WTC11 (cell line): Measurements from ENCODE around the gene LCN12. TPM values are rescaled to one million over a fixed set of nuclear protein-coding genes. Genes with fewer than 3 reads are reported as not detected.

Experiments used
- ATAC-seq: fragments of 200-7000 bp; cut with Tn5 transposase; 2 replicates; pipeline ENCODE4 v1.10.0; 2021; ENCODE audit warnings: mild to moderate bottlenecking, moderate library complexity
- CTCF ChIA-PET: fragments of 300-600 bp; sonication (Branson Sonifier 250); formaldehyde crosslinking; loops from one replicate; lab custom pipeline; 2021; ENCODE audit warnings: antibody characterized with exemption; lab: Charles Lee
- POLR2A ChIA-PET: fragments of 350-600 bp; sonication (Branson Sonifier 250); formaldehyde crosslinking; loops from one replicate; lab custom pipeline; 2021; ENCODE audit warnings: antibody characterized with exemption; lab: Charles Lee
- DNase-seq: peaks from one replicate; pipeline ENCODE4 v3.0.0; 2021; ENCODE audit warnings: low spot score
- H3K27ac Mint-ChIP-seq: 2 replicates; pipeline ENCODE4 v1.8.0; 2021; ENCODE audit warnings: mixed read lengths
- H3K27me3 Mint-ChIP-seq: 2 replicates; pipeline ENCODE4 v1.8.0; 2021; ENCODE audit warnings: low read depth, mild to moderate bottlenecking, moderate library complexity, mixed read lengths
- H3K36me3 Mint-ChIP-seq: 2 replicates; pipeline ENCODE4 v1.8.0; 2021; ENCODE audit warnings: mixed read lengths
- H3K4me1 Mint-ChIP-seq: 2 replicates; pipeline ENCODE4 v1.8.0; 2022; ENCODE audit warnings: mixed read lengths
- H3K4me3 Mint-ChIP-seq: 2 replicates; pipeline ENCODE4 v1.8.0; 2021; ENCODE audit warnings: mild to moderate bottlenecking, moderate library complexity, mixed read lengths
- H3K9me3 Mint-ChIP-seq: 2 replicates; pipeline ENCODE4 v1.8.0; 2021; ENCODE audit warnings: mixed read lengths
- AR ChIP-seq: fragments of 250-450 bp; sonication (Bioruptor Pico); IDR thresholded peaks from 2 replicates; pipeline ENCODE4 v1.9.0; 2021; ENCODE audit warnings: mild to moderate bottlenecking
- CREM ChIP-seq: sonication (generic); formaldehyde crosslinking; IDR thresholded peaks from 2 replicates; pipeline ENCODE4 v1.8.1; 2022; ENCODE audit warnings: mild to moderate bottlenecking, missing genetic modification reagents, moderate library complexity
- FOXP1 ChIP-seq: sonication (generic); formaldehyde crosslinking; IDR thresholded peaks from 2 replicates; pipeline ENCODE4 v1.8.0; 2022; ENCODE audit warnings: missing genetic modification reagents, mild to moderate bottlenecking, moderate library complexity, borderline replicate concordance
- NFE2L1 ChIP-seq: sonication (generic); formaldehyde crosslinking; IDR thresholded peaks from 2 replicates; pipeline ENCODE4 v1.8.1; 2023; ENCODE audit warnings: missing genetic modification reagents
- PRRX2 ChIP-seq: fragments of 250-450 bp; sonication (Bioruptor Pico); IDR thresholded peaks from 2 replicates; pipeline ENCODE4 v1.8.0; 2021; ENCODE audit warnings: mild to moderate bottlenecking
- SMAD4 ChIP-seq: sonication (generic); formaldehyde crosslinking; IDR thresholded peaks from 2 replicates; pipeline ENCODE4 v1.8.0; 2022; ENCODE audit warnings: mild to moderate bottlenecking, missing genetic modification reagents
- TEAD1 ChIP-seq: sonication (generic); formaldehyde crosslinking; IDR thresholded peaks from 2 replicates; pipeline ENCODE4 v1.8.0; 2022; ENCODE audit warnings: mild to moderate bottlenecking, missing genetic modification reagents
- ZBTB21 ChIP-seq: sonication (generic); formaldehyde crosslinking; IDR thresholded peaks from 2 replicates; pipeline ENCODE4 v1.8.1; 2023; ENCODE audit warnings: mild to moderate bottlenecking, missing genetic modification reagents, borderline replicate concordance
- ZNF121 ChIP-seq: sonication (generic); formaldehyde crosslinking; IDR thresholded peaks from 2 replicates; pipeline ENCODE4 v1.8.0; 2023; ENCODE audit warnings: missing genetic modification reagents
- ZNF396 ChIP-seq: fragments of 250-450 bp; sonication (Bioruptor Pico); IDR thresholded peaks from 2 replicates; pipeline ENCODE4 v1.8.0; 2021; ENCODE audit warnings: mild to moderate bottlenecking, moderate library complexity, borderline replicate concordance
- total RNA-seq: library from RNA; stranded (reverse); gene quantifications from 3 replicates; pipeline ENCODE4 v1.2.3, GENCODE V29; 2021
- TF ChIP-seq, protein P1 (sequence below): sonication (generic); formaldehyde crosslinking; IDR thresholded peaks from 2 replicates; pipeline ENCODE4 v1.8.1; 2022; ENCODE audit warnings: low read depth, missing genetic modification reagents, borderline replicate concordance
- TF ChIP-seq, protein P2 (sequence below): sonication (generic); formaldehyde crosslinking; IDR thresholded peaks from 2 replicates; pipeline ENCODE4 v1.8.1; 2023; ENCODE audit warnings: mild to moderate bottlenecking, missing genetic modification reagents
- TF ChIP-seq, protein P3 (sequence below): sonication (generic); formaldehyde crosslinking; IDR thresholded peaks from 2 replicates; pipeline ENCODE4 v1.8.0; 2022; ENCODE audit warnings: mild to moderate bottlenecking, missing genetic modification reagents
- TF ChIP-seq, protein P4 (sequence below): sonication (generic); formaldehyde crosslinking; IDR thresholded peaks from 2 replicates; pipeline ENCODE4 v1.8.0; 2023; ENCODE audit warnings: missing genetic modification reagents
- TF ChIP-seq, protein P5 (sequence below): fragments of 250-450 bp; sonication (Bioruptor Pico); IDR thresholded peaks from 2 replicates; pipeline ENCODE4 v1.9.0; 2021; ENCODE audit warnings: mild to moderate bottlenecking
- TF ChIP-seq, protein P6 (sequence below): fragments of 250-450 bp; sonication (Bioruptor Pico); conservative IDR thresholded peaks from 2 replicates; pipeline ENCODE4 v1.9.0; 2021; ENCODE audit warnings: mild to moderate bottlenecking

LCN12 gene
- total RNA-seq, 1 experiment from 2014 or later, result 1.9 TPM

DNA sequence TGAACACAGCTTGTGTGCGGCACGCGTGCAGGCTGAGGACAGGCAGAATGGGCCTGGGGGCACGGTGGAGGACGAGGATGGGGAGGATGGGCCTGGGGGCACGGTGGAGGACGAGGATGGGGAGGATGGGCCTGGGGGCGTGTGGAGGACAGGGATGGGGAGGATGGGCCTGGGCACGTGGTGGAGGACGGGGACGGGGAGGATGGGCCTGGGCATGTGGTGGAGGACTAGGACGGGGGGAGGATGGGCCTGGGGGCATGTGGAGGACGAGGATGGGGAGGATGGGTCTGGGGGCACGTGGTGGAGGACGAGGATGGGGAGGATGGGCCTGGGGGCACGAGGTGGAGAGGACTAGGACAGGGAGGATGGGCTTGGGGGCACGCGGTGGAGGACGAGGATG, 29.5 kb upstream of the LCN12 start:
- no peak for ATAC-seq
- no peaks in the 10 kb centered on the region for H3K27me3 Mint-ChIP-seq
- CTCF ChIA-PET, result no interaction called here
- H3K4me1 Mint-ChIP-seq, result no peaks in the 10 kb centered on the region
- POLR2A ChIA-PET, result no interaction called here
- peaks cover 45% of the 10 kb centered on the region for H3K36me3 Mint-ChIP-seq
- H3K27ac Mint-ChIP-seq, result 0 out of 2 replicates have a peak overlapping the region, but pooled peaks have one; percentile 23
- H3K9me3 Mint-ChIP-seq, result no peaks in the 10 kb centered on the region
- TF ChIP-seq, protein P1, sequence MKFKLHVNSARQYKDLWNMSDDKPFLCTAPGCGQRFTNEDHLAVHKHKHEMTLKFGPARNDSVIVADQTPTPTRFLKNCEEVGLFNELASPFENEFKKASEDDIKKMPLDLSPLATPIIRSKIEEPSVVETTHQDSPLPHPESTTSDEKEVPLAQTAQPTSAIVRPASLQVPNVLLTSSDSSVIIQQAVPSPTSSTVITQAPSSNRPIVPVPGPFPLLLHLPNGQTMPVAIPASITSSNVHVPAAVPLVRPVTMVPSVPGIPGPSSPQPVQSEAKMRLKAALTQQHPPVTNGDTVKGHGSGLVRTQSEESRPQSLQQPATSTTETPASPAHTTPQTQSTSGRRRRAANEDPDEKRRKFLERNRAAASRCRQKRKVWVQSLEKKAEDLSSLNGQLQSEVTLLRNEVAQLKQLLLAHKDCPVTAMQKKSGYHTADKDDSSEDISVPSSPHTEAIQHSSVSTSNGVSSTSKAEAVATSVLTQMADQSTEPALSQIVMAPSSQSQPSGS (CRISPR knock-in tag), result no peak
- TF ChIP-seq FOXP1 (no peak), AR (CRISPR knock-in tag) (no peak), ZNF396 (no peak), ZNF121 (CRISPR knock-in tag) (no peak), CREM (no peak), ZBTB21 (CRISPR knock-in tag) (no peak), PRRX2 (CRISPR knock-in tag) (no peak), NFE2L1 (CRISPR knock-in tag) (no peak), SMAD4 (CRISPR knock-in tag) (no peak), TEAD1 (CRISPR knock-in tag) (no peak)
- TF ChIP-seq, protein P2, sequence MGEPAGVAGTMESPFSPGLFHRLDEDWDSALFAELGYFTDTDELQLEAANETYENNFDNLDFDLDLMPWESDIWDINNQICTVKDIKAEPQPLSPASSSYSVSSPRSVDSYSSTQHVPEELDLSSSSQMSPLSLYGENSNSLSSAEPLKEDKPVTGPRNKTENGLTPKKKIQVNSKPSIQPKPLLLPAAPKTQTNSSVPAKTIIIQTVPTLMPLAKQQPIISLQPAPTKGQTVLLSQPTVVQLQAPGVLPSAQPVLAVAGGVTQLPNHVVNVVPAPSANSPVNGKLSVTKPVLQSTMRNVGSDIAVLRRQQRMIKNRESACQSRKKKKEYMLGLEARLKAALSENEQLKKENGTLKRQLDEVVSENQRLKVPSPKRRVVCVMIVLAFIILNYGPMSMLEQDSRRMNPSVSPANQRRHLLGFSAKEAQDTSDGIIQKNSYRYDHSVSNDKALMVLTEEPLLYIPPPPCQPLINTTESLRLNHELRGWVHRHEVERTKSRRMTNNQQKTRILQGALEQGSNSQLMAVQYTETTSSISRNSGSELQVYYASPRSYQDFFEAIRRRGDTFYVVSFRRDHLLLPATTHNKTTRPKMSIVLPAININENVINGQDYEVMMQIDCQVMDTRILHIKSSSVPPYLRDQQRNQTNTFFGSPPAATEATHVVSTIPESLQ (CRISPR knock-in tag), result no peak
- TF ChIP-seq, protein P3, sequence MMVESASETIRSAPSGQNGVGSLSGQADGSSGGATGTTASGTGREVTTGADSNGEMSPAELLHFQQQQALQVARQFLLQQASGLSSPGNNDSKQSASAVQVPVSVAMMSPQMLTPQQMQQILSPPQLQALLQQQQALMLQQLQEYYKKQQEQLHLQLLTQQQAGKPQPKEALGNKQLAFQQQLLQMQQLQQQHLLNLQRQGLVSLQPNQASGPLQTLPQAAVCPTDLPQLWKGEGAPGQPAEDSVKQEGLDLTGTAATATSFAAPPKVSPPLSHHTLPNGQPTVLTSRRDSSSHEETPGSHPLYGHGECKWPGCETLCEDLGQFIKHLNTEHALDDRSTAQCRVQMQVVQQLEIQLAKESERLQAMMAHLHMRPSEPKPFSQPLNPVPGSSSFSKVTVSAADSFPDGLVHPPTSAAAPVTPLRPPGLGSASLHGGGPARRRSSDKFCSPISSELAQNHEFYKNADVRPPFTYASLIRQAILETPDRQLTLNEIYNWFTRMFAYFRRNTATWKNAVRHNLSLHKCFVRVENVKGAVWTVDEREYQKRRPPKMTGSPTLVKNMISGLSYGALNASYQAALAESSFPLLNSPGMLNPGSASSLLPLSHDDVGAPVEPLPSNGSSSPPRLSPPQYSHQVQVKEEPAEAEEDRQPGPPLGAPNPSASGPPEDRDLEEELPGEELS (CRISPR knock-in tag), result no peak
- TF ChIP-seq, protein P4, sequence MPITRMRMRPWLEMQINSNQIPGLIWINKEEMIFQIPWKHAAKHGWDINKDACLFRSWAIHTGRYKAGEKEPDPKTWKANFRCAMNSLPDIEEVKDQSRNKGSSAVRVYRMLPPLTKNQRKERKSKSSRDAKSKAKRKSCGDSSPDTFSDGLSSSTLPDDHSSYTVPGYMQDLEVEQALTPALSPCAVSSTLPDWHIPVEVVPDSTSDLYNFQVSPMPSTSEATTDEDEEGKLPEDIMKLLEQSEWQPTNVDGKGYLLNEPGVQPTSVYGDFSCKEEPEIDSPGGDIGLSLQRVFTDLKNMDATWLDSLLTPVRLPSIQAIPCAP, result no peak
- TF ChIP-seq, protein P5, sequence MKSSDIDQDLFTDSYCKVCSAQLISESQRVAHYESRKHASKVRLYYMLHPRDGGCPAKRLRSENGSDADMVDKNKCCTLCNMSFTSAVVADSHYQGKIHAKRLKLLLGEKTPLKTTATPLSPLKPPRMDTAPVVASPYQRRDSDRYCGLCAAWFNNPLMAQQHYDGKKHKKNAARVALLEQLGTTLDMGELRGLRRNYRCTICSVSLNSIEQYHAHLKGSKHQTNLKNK (CRISPR knock-in tag), result no peak
- TF ChIP-seq, protein P6, sequence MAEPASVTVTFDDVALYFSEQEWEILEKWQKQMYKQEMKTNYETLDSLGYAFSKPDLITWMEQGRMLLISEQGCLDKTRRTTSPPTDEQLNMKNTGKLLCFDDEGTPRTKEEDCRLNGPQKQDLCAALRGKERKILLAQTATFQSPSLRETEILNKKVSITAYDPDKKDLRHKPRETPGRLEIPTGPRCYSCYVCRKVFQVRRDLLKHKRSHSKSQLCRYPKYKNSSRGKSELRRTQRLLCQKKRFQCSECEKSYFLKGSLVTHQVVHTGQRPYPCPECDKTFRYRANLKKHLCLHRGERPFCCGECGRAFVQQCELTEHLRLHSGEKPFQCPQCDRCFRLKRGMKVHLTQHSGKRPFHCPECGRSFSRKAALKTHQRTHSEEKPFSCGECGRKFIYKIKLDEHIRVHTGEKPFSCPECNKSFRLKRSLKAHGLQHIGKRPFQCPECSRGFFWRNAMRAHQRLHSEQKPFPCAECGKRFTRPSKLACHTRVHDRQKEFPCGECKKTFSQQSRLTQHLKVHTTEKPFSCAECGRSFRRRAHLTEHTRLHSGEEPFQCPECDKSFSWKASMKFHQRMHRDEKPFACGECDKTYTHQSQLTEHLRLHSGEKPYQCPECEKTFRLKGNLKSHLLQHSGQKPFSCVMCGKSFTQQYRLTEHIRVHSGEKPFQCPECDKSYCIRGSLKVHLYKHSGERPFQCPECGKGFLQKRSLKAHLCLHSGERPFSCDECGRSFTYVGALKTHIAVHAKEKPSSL (CRISPR knock-in tag), result no peak
- DNase-seq, result no peak
- no peak overlapping the region for H3K4me3 Mint-ChIP-seq
